ENCODE results near the gene DCST1. TPM values are rescaled to one million over a fixed set of nuclear protein-coding genes. Genes with fewer than 3 reads are reported as not detected.
A peak's percentile ranks its signal among the peaks of the same experiment; 100 is the strongest.

Gene DCST1
- total and polyA plus RNA-seq, 2 of the 13 experiments (the other 11 are each of a cell fraction or from before 2014, with no cell fraction given) = 0.04 TPM; not detected in 1

DNA sequence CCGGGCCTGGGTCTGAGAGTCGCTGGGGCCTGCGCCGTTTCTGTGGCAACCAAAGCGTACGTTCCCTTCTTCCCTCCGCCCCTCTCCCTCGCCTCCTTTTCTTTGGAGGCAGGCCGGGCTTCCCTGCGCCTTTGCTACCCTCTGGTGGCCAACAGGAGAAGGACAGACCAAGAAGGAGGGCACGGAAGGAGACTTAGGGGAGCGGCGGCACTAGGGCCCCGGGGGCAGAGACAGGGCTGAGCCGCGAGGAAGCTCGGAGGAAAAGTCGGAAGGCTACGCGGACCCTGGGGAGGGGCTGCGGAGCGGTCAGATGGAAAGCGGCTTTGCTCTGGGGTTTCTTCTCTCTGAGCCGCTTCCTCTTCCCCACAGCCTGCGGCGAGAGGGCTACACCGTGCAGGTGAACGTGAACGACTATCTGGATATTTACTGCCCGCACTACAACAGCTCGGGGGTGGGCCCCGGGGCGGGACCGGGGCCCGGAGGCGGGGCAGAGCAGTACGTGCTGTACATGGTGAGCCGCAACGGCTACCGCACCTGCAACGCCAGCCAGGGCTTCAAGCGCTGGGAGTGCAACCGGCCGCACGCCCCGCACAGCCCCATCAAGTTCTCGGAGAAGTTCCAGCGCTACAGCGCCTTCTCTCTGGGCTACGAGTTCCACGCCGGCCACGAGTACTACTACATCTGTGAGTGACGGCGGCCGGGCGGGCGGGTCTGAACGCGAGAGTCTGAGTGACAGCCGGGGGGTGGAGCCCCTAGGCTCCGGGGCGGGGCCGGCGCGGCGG is 51.3 kb downstream of the DCST1 start (continued):
- no peak for TF ChIP-seq AKAP8 (CRISPR knock-in tag; IDR thresholded peaks at IDR 0.05)
- no peak for TF ChIP-seq ZNF674 (CRISPR knock-in tag; IDR thresholded peaks at IDR 0.05; ENCODE audit: low read depth)
- TF ChIP-seq ZNF101 (CRISPR knock-in tag; IDR thresholded peaks at IDR 0.05; ENCODE audit: borderline replicate concordance, low read depth) = no peak
- no peak for TF ChIP-seq ZNF773 (CRISPR knock-in tag; IDR thresholded peaks at IDR 0.05; ENCODE audit: borderline replicate concordance)
- TF ChIP-seq, protein P1, sequence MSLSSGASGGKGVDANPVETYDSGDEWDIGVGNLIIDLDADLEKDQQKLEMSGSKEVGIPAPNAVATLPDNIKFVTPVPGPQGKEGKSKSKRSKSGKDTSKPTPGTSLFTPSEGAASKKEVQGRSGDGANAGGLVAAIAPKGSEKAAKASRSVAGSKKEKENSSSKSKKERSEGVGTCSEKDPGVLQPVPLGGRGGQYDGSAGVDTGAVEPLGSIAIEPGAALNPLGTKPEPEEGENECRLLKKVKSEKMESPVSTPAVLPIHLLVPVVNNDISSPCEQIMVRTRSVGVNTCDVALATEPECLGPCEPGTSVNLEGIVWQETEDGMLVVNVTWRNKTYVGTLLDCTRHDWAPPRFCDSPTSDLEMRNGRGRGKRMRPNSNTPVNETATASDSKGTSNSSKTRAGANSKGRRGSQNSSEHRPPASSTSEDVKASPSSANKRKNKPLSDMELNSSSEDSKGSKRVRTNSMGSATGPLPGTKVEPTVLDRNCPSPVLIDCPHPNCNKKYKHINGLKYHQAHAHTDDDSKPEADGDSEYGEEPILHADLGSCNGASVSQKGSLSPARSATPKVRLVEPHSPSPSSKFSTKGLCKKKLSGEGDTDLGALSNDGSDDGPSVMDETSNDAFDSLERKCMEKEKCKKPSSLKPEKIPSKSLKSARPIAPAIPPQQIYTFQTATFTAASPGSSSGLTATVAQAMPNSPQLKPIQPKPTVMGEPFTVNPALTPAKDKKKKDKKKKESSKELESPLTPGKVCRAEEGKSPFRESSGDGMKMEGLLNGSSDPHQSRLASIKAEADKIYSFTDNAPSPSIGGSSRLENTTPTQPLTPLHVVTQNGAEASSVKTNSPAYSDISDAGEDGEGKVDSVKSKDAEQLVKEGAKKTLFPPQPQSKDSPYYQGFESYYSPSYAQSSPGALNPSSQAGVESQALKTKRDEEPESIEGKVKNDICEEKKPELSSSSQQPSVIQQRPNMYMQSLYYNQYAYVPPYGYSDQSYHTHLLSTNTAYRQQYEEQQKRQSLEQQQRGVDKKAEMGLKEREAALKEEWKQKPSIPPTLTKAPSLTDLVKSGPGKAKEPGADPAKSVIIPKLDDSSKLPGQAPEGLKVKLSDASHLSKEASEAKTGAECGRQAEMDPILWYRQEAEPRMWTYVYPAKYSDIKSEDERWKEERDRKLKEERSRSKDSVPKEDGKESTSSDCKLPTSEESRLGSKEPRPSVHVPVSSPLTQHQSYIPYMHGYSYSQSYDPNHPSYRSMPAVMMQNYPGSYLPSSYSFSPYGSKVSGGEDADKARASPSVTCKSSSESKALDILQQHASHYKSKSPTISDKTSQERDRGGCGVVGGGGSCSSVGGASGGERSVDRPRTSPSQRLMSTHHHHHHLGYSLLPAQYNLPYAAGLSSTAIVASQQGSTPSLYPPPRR (CRISPR knock-in tag; IDR thresholded peaks at IDR 0.05; ENCODE audit: borderline replicate concordance) = 0 out of 2 replicates have a peak, but pooled peaks have one; percentile 9
- TF ChIP-seq ZFP82 (CRISPR knock-in tag; IDR thresholded peaks at IDR 0.05; ENCODE audit: borderline replicate concordance) = no peak
- TF ChIP-seq, protein P2, sequence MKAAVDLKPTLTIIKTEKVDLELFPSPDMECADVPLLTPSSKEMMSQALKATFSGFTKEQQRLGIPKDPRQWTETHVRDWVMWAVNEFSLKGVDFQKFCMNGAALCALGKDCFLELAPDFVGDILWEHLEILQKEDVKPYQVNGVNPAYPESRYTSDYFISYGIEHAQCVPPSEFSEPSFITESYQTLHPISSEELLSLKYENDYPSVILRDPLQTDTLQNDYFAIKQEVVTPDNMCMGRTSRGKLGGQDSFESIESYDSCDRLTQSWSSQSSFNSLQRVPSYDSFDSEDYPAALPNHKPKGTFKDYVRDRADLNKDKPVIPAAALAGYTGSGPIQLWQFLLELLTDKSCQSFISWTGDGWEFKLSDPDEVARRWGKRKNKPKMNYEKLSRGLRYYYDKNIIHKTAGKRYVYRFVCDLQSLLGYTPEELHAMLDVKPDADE (CRISPR knock-in tag; IDR thresholded peaks at IDR 0.05) = no peak
- peak; percentile 87 for TF ChIP-seq HNRNPLL (IDR thresholded peaks at IDR 0.05; ENCODE audit: low read depth, low read length, poor library complexity, severe bottlenecking)
- TF ChIP-seq ZSCAN22 (CRISPR knock-in tag; IDR thresholded peaks at IDR 0.05) = no peak
- TF ChIP-seq ZNF660 (CRISPR knock-in tag; IDR thresholded peaks at IDR 0.05; ENCODE audit: borderline replicate concordance, low read depth) = no peak
- TF ChIP-seq MEIS2 (CRISPR knock-in tag; IDR thresholded peaks at IDR 0.05) = peak; percentile 68
- peak; percentile 30 for TF ChIP-seq ZEB1 (IDR thresholded peaks at IDR 0.05; ENCODE audit: insufficient replicate concordance, low read depth)
- no peak for TF ChIP-seq MED13 (CRISPR knock-in tag; IDR thresholded peaks at IDR 0.05)
- no peak for TF ChIP-seq ZNF33B (CRISPR knock-in tag; IDR thresholded peaks at IDR 0.05)
- peak; percentile 92 for TF ChIP-seq SAP130 (CRISPR knock-in tag; IDR thresholded peaks at IDR 0.05; ENCODE audit: low read depth)
- TF ChIP-seq, protein P3, sequence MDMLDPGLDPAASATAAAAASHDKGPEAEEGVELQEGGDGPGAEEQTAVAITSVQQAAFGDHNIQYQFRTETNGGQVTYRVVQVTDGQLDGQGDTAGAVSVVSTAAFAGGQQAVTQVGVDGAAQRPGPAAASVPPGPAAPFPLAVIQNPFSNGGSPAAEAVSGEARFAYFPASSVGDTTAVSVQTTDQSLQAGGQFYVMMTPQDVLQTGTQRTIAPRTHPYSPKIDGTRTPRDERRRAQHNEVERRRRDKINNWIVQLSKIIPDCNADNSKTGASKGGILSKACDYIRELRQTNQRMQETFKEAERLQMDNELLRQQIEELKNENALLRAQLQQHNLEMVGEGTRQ (IDR thresholded peaks at IDR 0.05; ENCODE audit: low read depth, low read length) = no peak
- TF ChIP-seq, protein P3 (CRISPR knock-in tag; IDR thresholded peaks at IDR 0.05; ENCODE audit: borderline replicate concordance) = no peak; the same call in 1 of the 2 replicates
- no peak for TF ChIP-seq ZNF263 (CRISPR knock-in tag; IDR thresholded peaks at IDR 0.05)
- no peak; the same call in 1 of the 2 replicates for TF ChIP-seq SAFB2 (CRISPR knock-in tag; IDR thresholded peaks at IDR 0.05; ENCODE audit: borderline replicate concordance, low read depth)
- TF ChIP-seq ZSCAN12 (CRISPR knock-in tag; IDR thresholded peaks at IDR 0.05) = no peak
- 0 out of 2 replicates have a peak, but pooled peaks have one; percentile 26 for TF ChIP-seq ZNF546 (CRISPR knock-in tag; conservative IDR thresholded peaks at IDR 0.05)
- no peak for TF ChIP-seq FOXK2 (IDR thresholded peaks at IDR 0.05)
- TF ChIP-seq ZKSCAN1 (IDR thresholded peaks at IDR 0.05; ENCODE audit: low read length) = no peak
